OCI-LY1 (cell line): ENCODE measurements around the gene SLC35G6.

Experiments
- H2AFZ ChIP-seq: fragments of 200-600 bp; sonication (generic), shearing (Covaris generic); 2 replicates; pipeline ENCODE4 v1.6.0; 2014; ENCODE audit warnings: antibody characterized with exemption, mild to moderate bottlenecking, low read length
- H3F3A ChIP-seq: fragments of 200-600 bp; sonication (generic), shearing (Covaris generic); 2 replicates; pipeline ENCODE4 v1.6.0; 2014; ENCODE audit warnings: mild to moderate bottlenecking, antibody characterized with exemption, low read length, moderate library complexity; ENCODE audit not compliant: insufficient read depth
- H3K27ac ChIP-seq: fragments of 200-600 bp; sonication (generic); 2 replicates; pipeline ENCODE4 v1.5.1; 2014; ENCODE audit warnings: low read length, mixed run types, mild to moderate bottlenecking, low read depth; ENCODE audit not compliant: poor library complexity, severe bottlenecking
- H3K27me3 ChIP-seq: fragments of 200-600 bp; sonication (generic); 2 replicates; pipeline ENCODE4 v1.6.0; 2014; ENCODE audit warnings: antibody characterized with exemption, mild to moderate bottlenecking, low read length, moderate library complexity; ENCODE audit not compliant: insufficient read depth
- H3K36me3 ChIP-seq: fragments of 200-600 bp; sonication (generic); 2 replicates; pipeline ENCODE4 v1.6.1; 2014; ENCODE audit warnings: mild to moderate bottlenecking, antibody characterized with exemption, low read length, moderate library complexity, mixed read lengths; ENCODE audit not compliant: insufficient read depth
- H3K4me1 ChIP-seq: fragments of 200-600 bp; sonication (generic); 2 replicates; pipeline ENCODE4 v1.5.1; 2014; ENCODE audit warnings: mild to moderate bottlenecking, low read length, moderate library complexity; ENCODE audit not compliant: insufficient read depth, severe bottlenecking
- H3K4me2 ChIP-seq: fragments of 200-600 bp; sonication (generic), shearing (Covaris generic); 2 replicates; pipeline ENCODE4 v1.6.1; 2014; ENCODE audit warnings: low read length
- H3K4me3 ChIP-seq: fragments of 200-600 bp; sonication (generic); 2 replicates; pipeline ENCODE4 v1.5.1; 2014; ENCODE audit warnings: low read length, low read depth, mild to moderate bottlenecking, mixed read lengths; ENCODE audit not compliant: poor library complexity, severe bottlenecking
- H3K79me2 ChIP-seq: fragments of 200-600 bp; shearing (Covaris generic); 2 replicates; pipeline ENCODE4 v1.6.1; 2016; ENCODE audit warnings: mixed run types, low read length, mixed read lengths; ENCODE audit not compliant: insufficient read depth
- H3K9ac ChIP-seq: fragments of 200-600 bp; sonication (generic), shearing (Covaris generic); 2 replicates; pipeline ENCODE4 v1.6.1; 2014; ENCODE audit warnings: mild to moderate bottlenecking, low read length, mixed read lengths
- H3K9me2 ChIP-seq: fragments of 200-600 bp; sonication (generic), shearing (Covaris generic); 2 replicates; pipeline ENCODE4 v1.6.1; 2014; ENCODE audit warnings: low read depth, mild to moderate bottlenecking, low read length, mixed read lengths
- H3K9me3 ChIP-seq: fragments of 200-600 bp; shearing (Covaris generic); 2 replicates; pipeline ENCODE4 v1.6.1; 2014; ENCODE audit warnings: low read length, mixed read lengths
- H4K20me1 ChIP-seq: fragments of 200-600 bp; sonication (generic), shearing (Covaris generic); 2 replicates; pipeline ENCODE4 v1.6.0; 2016; ENCODE audit warnings: mild to moderate bottlenecking, low read length; ENCODE audit not compliant: insufficient read depth
- CTCF ChIP-seq: fragments of 200-600 bp; sonication (generic), shearing (Covaris generic); IDR thresholded peaks from 2 replicates; pipeline ENCODE4 v1.5.1; 2017; ENCODE audit warnings: mild to moderate bottlenecking, antibody characterized with exemption, low read length, moderate library complexity, mixed read lengths
- EZH2 ChIP-seq: fragments of 200-600 bp; sonication (generic), shearing (Covaris generic); IDR thresholded peaks from 2 replicates; pipeline ENCODE4 v1.8.0; 2017; ENCODE audit warnings: borderline replicate concordance, mixed run types, mild to moderate bottlenecking, antibody characterized with exemption, low read length, moderate library complexity, mixed read lengths

SLC35G6 gene

GRCh38 chr17:7502987-7503386 is 21.7 kb downstream of the SLC35G6 start:
- H3K27me3 ChIP-seq: no peaks in the 10 kb centered on the region
- H2AFZ ChIP-seq: no peak overlapping the region
- H3K4me1 ChIP-seq: no peaks in the 10 kb centered on the region
- no peak overlapping the region for H3K4me3 ChIP-seq
- TF ChIP-seq CTCF (peak; percentile 35; the same call in 1 of the 2 replicates), EZH2 (no peak)
- H3K9me3 ChIP-seq: no peaks in the 10 kb centered on the region
- H3K9me2 ChIP-seq: no peaks in the 10 kb centered on the region
- H4K20me1 ChIP-seq: no peaks in the 10 kb centered on the region
- H3K4me2 ChIP-seq: no peak overlapping the region
- no peaks in the 10 kb centered on the region for H3K79me2 ChIP-seq
- H3K27ac ChIP-seq: no peak overlapping the region
- no peaks in the 10 kb centered on the region for H3F3A ChIP-seq
- H3K36me3 ChIP-seq: peaks cover 95% of the 10 kb centered on the region
- no peak overlapping the region for H3K9ac ChIP-seq

GRCh38 chr17:7503521-7503920 is 22.3 kb downstream of the SLC35G6 start:
- H3K4me2 ChIP-seq: no peak overlapping the region
- no peaks in the 10 kb centered on the region for H3F3A ChIP-seq
- no peak overlapping the region for H3K4me3 ChIP-seq
- H3K36me3 ChIP-seq: peaks cover 95% of the 10 kb centered on the region
- TF ChIP-seq EZH2 (no peak), CTCF (no peak)
- H3K9me3 ChIP-seq: no peaks in the 10 kb centered on the region
- no peaks in the 10 kb centered on the region for H3K9me2 ChIP-seq
- H2AFZ ChIP-seq: no peak overlapping the region
- no peak overlapping the region for H3K27ac ChIP-seq
- no peak overlapping the region for H3K9ac ChIP-seq
- no peaks in the 10 kb centered on the region for H4K20me1 ChIP-seq
- no peaks in the 10 kb centered on the region for H3K4me1 ChIP-seq
- no peaks in the 10 kb centered on the region for H3K79me2 ChIP-seq
- no peaks in the 10 kb centered on the region for H3K27me3 ChIP-seq

GRCh38 chr17:7508145-7508544 is 26.9 kb downstream of the SLC35G6 start:
- H3K36me3 ChIP-seq: peaks cover 98% of the 10 kb centered on the region
- TF ChIP-seq EZH2 (no peak), CTCF (no peak)

More at GRCh38 chr17:7508145-7508544, 26.9 kb downstream of the SLC35G6 start:
- Histone ChIP-seq H3K9ac (no peak overlapping the region), H4K20me1 (no peaks in the 10 kb centered on the region), H3K79me2 (no peaks in the 10 kb centered on the region), H3K4me2 (no peak overlapping the region), H3K27me3 (no peaks in the 10 kb centered on the region), H3K9me2 (no peaks in the 10 kb centered on the region), H2AFZ (no peak overlapping the region), H3F3A (no peaks in the 10 kb centered on the region), H3K9me3 (no peaks in the 10 kb centered on the region), H3K27ac (no peak overlapping the region), H3K4me1 (no peaks in the 10 kb centered on the region), H3K4me3 (no peak overlapping the region)
